Stimulated activated CD4-positive, alpha-beta T cell treated with anti-CD3 and anti-CD28 coated beads, Interleukin-15, amount 100 ng/mL, for 48 hours (primary cell): Measurements from ENCODE around the gene ATP2C1.

Source experiments
- DNase-seq, 2 donors: peaks; one replicate each; pipeline ENCODE4 v3.0.0-alpha.2; 2020; ENCODE audit warnings: low read depth in 2 of 2

ATP2C1 gene

GRCh38 chr3:130894130-130894985 is 474 bp downstream of the ATP2C1 start:
- peak in 1 of 2 donors; percentile 3 for DNase-seq

- no peak for DNase-seq
Observed at GRCh38 chr3:130894986-130895280, 1.0 kb downstream of the ATP2C1 start.

DNA sequence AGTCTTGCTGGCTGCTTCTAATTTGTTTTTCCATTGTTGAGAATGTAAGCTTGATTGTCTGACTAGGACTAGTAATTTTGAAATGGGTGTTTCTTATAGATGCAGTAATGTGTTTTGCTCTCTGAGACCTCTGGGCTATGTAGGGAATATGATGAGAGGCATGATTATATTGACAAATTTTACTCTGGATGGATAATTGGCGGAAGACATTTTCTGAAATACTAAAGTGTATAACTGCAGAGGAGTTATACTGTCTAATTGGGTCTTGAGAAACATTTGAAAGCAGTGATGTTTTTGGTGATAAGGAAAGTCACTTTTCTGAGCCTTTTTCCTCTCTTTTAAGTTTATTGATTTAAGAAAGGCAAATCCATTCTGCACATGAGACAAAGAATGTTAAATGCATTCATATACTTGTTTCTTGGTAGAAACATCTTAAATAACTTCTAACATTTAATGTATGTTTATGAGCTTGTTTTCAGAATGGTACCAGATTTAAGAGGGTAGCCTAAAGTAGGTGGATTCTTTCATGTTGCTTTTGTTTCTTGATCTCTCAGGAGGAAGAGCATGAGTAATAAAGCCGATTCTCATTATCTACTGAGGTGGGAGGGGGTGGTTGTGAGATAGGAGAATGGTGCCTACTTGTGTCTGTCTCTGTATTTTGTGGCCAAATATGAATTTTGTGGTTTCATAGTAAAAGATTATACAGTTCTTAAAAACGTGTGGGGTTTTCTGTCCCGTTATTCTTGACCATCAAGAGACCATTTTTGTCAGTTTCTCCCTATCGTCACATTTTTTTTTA is 2.0 kb downstream of the ATP2C1 start:
- no peak for DNase-seq

DNA sequence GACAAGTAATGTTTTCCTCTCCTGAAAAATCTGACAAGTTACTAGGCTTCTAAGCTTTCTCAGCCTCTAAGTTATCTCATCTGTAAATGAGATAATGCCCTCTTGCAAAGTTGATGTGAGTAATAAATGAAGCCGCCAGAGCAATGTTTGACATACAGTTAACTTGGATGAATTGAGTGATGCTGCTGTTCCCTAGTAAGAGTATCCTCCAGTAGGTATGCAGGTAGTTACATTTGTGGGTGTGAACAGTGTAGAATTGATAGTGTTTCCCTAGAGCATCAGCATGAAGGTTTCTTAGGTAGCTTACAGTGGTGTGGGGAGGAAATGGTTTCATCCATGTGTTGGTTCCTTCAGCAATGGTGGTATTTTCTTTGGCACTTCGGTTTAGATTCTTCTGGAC is 3.4 kb downstream of the ATP2C1 start:
- DNase-seq, result no peak

- no peak for DNase-seq
Observed at GRCh38 chr3:130900959-130901358, 7.1 kb downstream of the ATP2C1 start.

DNA sequence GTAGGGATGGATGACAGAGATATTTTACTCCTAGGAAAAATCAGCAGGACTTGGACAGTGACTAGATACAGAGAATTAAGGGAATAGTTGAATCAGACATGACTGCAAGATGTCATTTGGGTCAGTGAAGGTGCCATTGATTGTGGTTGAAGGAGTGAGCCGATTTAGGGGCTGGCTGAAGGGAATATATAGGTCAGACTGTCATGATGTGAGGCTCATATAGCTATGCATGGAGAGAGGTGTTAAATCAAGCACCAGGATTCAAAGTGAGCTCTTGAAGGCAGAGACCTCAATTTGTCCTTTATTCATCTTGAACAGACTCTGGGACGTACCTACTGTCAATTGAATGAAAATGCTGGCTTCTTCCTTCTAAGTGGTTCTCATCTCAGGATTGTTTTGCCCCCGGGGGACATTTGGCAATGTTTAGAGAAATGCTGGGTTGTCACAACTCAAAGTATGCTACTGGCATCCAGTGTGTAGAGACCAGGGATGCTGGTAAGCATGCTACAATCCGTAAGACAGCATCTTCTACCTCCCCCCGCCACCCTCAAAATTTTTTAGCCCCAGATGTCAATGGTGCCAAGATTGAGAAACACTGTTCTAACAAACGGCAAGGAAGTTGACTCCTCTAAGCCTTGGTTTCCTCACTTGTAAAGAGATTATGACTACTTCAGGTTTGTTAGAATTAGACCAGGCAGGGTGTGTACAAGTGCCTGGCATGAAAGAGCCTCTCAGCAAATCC is 7.8 kb downstream of the ATP2C1 start:
- DNase-seq, result no peak

- no peak for DNase-seq
Observed at GRCh38 chr3:130903412-130903908, 9.6 kb downstream of the ATP2C1 start.

GRCh38 chr3:130904491-130904890 is 10.6 kb downstream of the ATP2C1 start:
- DNase-seq, result no peak

DNA sequence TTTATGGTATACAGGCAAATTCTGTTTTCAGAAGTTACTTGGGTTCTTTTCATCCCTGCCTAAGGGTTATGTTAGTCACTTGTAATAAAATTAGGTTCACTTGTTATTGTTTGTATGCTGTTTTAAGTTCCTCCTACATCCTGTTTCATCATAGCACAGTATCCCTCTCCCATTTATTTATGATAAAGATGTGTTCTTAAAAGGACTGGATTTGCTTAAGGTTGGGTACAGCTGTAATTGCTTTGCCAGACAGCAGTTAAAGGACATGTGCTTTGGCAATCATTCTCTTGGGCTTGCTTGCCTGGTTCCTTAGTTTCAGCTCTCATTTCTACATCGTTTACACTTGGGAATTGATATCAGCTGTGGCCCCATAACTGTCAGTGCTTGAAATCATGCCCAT is 11.7 kb downstream of the ATP2C1 start:
- no peak for DNase-seq

DNA sequence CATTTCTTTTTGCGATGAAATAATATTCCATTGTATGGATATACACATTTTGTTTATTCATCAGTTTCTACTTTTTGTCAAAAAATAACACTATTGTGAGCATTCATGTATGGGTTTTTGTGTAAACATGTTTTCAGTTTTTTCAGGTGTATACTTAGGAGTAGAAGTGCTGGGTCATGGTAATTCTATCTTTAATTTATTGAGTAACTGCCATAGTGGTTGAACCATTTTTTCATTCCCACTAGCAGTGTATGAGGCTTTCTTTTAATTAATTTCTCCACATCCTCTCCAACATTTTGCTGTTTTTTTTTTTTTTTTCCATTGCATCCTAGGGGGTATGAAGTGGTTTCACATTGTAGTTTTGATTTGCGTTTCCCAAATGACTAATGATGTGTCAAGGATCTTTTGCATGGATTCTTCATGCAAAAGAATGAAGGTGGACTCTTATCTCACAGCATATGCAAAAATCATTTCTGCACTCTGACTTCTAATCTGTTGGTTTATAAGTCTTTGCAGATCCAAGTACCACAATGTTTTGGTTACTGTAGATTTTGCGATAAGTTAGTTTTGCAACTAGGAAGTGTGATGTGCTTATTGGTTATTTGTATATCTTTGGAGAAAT is 12.6 kb downstream of the ATP2C1 start:
- DNase-seq, result no peak

DNA sequence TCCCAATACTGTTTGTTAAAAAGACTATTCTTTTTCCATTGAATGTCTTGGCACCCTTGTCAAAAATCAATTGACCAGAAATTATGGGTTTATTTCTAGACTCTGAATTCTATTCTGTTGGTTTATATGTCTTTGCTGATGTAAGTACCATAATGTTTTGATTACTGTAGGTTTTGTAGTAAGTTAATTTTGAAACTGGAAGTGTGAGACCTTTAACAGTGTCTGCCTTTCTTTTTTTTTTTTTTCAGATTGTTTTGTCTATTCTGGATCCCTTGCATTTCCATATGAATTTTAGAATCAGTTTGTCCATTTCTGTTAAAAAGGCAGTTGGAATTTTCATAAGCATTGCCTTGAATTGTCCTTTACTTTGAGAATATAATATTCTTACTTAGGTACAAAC is 13.6 kb downstream of the ATP2C1 start:
- DNase-seq, result no peak

DNA sequence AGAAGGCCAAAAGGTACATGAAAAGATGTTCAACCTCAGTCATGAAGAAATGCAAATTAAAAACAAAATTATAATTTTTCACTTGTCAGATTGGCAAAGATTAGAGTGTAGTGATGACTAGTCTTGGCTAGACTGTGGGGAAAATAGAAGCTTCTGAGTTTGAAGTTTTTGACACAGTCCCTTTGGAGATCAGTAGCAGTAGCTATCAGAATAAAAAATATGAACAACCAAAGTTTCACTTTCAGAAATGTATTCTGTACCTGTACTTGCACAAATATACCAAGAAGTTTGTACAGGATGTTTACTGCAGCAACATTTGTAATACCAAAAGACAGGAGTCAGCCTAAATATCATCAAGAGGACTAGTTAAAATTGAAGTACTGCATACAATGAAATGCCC is 14.1 kb downstream of the ATP2C1 start:
- DNase-seq, result no peak

DNA sequence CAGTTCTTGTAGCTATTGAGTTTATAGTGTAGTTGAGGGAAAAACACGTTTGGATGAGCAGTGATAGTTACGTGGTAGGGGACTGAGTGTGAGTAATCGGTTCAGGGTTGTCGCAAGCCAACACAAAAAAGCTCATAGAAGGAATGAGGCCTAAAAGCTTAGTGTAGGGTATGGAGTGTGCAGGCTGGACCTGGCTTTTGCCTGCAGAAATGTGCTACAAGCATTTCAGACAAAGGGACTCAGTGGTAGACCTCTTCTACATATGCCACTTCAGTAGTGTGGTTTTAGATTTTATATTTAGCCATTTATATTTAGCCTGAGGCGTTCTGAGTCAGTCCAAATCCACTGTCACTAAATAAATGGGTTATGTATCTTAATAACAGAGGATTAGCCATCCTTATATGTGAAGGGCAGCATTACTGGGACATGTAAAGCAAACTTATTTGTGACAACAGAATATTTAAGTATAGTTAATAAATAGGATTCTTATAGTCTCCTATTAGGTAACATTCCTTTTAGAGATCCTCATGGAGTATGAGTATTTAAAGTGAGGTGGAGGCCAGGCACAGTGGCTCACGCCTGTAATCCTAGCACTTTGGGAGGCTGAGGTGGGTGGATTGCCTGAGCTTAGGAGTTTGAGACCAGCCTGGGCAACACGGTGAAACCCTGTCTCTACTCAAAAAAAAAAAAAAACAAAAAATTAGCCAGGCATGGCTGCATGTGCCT is 21.8 kb downstream of the ATP2C1 start:
- no peak for DNase-seq

GRCh38 chr3:130916507-130917167 is 22.8 kb downstream of the ATP2C1 start:
- DNase-seq, result no peak

DNA sequence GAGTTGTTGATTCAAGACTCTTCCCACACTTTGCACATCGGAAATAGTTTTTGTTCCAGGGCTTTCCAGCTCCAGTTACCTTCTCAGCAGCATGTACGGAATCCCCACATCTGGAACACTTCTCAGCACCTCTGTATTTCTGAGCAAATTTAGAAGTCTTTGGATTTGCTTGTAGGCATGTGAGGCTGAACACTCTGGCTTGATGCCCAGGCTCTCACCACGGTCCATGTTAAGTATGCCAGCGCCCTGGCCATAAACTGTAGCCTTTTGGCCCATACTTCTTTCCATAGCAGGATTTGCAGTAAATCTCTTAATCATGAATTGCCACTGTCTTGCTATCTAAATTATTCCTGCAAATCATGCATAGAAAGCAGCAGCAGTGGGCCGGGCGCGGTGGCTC is 24.4 kb downstream of the ATP2C1 start:
- DNase-seq, result no peak

GRCh38 chr3:130925628-130926027 is 31.7 kb downstream of the ATP2C1 start:
- DNase-seq, result no peak

- no peak for DNase-seq
Observed at GRCh38 chr3:130926504-130926903, 32.6 kb downstream of the ATP2C1 start.

- DNase-seq, result no peak
Observed at GRCh38 chr3:130929804-130930203, 35.9 kb downstream of the ATP2C1 start.

- DNase-seq, result no peak
Observed at GRCh38 chr3:130932979-130933378, 39.1 kb downstream of the ATP2C1 start.

DNA sequence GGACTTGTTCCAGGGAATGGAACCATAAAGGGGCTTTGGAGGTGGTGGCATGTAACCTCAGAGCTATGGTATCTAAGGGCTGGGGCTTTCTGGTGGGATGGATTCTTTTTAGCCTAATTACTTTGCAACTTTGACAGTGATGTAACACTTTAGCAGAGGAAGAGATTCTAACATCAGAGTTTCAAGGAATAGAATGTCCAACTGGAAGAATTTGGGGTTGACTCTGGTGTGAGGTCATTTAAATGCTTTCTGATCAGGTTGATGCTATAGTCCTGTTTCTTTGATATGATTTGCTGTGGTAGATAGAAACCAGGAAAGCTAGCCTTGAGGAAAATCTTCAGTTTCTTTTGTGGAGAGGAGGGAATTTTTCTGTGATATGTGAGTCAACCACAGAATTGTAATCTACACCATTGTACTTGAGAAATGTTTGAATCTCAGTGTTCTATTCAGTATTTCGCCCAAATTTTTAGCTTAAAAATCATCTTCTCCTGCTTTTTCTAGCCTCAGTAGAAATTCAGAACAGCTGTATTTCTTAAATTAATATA is 40.0 kb downstream of the ATP2C1 start:
- no peak for DNase-seq
